Lower leg skin (tissue), 3 donors: ENCODE data around the gene GABRB3.

Experiments used
- POLR2A ChIP-seq, 2 donors: fragments of 450-650 bp; IDR thresholded peaks; one replicate each; pipeline ENCODE4 v1.6.1; 2016 to 2017; ENCODE audit warnings: antibody characterized with exemption in 2 of 2, mild to moderate bottlenecking in 1 of 2, moderate library complexity in 1 of 2
- TF ChIP-seq, protein P1 (sequence below), 3 donors: fragments of 450-650 bp; IDR thresholded peaks; one replicate each; pipeline ENCODE4 v1.5.1; 2016; ENCODE audit warnings: antibody characterized with exemption in 3 of 3, mild to moderate bottlenecking in 3 of 3, moderate library complexity in 2 of 3

GRCh38 chr15:26722621-26723160, 50.2 kb downstream of the GABRB3 start:
- TF ChIP-seq, protein P1, sequence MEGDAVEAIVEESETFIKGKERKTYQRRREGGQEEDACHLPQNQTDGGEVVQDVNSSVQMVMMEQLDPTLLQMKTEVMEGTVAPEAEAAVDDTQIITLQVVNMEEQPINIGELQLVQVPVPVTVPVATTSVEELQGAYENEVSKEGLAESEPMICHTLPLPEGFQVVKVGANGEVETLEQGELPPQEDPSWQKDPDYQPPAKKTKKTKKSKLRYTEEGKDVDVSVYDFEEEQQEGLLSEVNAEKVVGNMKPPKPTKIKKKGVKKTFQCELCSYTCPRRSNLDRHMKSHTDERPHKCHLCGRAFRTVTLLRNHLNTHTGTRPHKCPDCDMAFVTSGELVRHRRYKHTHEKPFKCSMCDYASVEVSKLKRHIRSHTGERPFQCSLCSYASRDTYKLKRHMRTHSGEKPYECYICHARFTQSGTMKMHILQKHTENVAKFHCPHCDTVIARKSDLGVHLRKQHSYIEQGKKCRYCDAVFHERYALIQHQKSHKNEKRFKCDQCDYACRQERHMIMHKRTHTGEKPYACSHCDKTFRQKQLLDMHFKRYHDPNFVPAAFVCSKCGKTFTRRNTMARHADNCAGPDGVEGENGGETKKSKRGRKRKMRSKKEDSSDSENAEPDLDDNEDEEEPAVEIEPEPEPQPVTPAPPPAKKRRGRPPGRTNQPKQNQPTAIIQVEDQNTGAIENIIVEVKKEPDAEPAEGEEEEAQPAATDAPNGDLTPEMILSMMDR (IDR thresholded peaks at IDR 0.05): no peak
- TF ChIP-seq POLR2A (IDR thresholded peaks at IDR 0.05): no peak
